GM23338 (cell line): ENCODE measurements around the gene SOAT2.

ENCODE experiments used
- CREB1 ChIP-seq: fragments of 250-450 bp; sonication (Bioruptor Pico); IDR thresholded peaks from 2 replicates; pipeline ENCODE4 v1.5.0; 2020; ENCODE audit warnings: low read depth, mild to moderate bottlenecking, moderate library complexity
- CTCF ChIP-seq, 2 experiments: fragments of 200-600 bp in 1 of 2; sonication (generic) in 1 of 2; conservative IDR thresholded peaks; 2 replicates each; pipeline versions ENCODE4 v1.5.1 to v1.6.1; 2016 to 2017; ENCODE audit warnings: antibody characterized with exemption in 2 of 2, low read depth in 2 of 2, mild to moderate bottlenecking in 2 of 2, moderate library complexity in 1 of 2
- EZH2 ChIP-seq: fragments of 200-600 bp; sonication (generic); IDR thresholded peaks from one replicate; pipeline ENCODE4 v1.8.0; 2017; ENCODE audit warnings: antibody characterized with exemption, mild to moderate bottlenecking, low read depth; ENCODE audit not compliant: unreplicated experiment
- EZH2phosphoT487 ChIP-seq: fragments of 200-600 bp; sonication (generic); IDR thresholded peaks from one replicate; pipeline ENCODE4 v1.8.1; 2018; ENCODE audit warnings: antibody characterized with exemption; ENCODE audit not compliant: unreplicated experiment
- POLR2AphosphoS5 ChIP-seq: IDR thresholded peaks from 2 replicates; pipeline ENCODE4 v1.6.1; 2016; ENCODE audit warnings: antibody characterized with exemption, low read depth
- REST ChIP-seq: IDR thresholded peaks from one replicate; pipeline ENCODE4 v1.6.1; 2018; ENCODE audit warnings: antibody characterized with exemption; ENCODE audit not compliant: unreplicated experiment

DNA sequence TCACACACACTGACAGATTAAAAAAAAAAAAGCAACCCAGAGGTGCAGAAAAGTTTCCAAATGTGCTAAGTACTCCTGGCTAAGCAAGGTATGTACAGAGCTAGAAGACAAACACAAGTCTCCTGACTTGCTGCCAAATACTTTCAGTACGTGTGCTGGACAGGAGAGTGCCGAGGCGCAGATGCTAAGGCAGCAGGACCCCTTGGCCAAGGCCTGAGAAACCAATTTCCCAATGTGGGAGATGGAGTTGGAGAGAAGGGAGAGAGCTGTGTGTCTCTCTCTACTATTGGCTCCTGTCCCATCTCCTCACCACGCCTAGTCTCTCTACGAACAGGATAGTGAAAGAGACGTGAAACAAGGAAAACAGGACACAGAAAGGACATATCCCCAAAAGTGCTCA, 29.4 kb upstream of the SOAT2 start:
- no peak for TF ChIP-seq CTCF (conservative IDR thresholded peaks at IDR 0.05; ENCODE audit: low read depth in 2 of 2)
- no peak for TF ChIP-seq REST
- TF ChIP-seq CREB1 (CRISPR knock-in tag), result no peak
- TF ChIP-seq POLR2AphosphoS5, result no peak
- no peak for TF ChIP-seq EZH2phosphoT487
- TF ChIP-seq EZH2, result no peak
